ENCODE results near the gene NAA15.

The NAA15 gene

DNA sequence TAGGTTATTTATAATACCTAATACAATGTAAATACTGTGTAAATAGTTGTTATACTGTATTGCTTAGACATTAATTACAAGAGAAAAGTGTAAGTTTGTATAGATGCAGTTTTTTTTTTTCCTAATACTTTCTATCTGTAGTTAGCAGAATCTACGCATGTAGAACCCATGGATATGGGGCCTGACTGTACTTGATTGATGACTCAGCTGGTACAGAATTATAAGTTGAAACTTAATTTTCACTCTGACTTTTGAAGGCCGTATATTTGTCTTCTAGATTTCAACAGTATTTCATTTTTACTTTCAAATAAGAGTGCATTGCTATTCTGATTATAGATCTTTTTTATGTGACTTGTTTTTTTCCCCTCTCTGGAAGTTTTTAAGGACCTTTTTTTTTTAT is 31.7 kb downstream of the NAA15 start:
- H3K4me3 ChIP-seq (ENCODE audit: low read depth, low read length): no peak overlapping the region
- DNase-seq (ENCODE audit: low read depth): no peak
- in situ Hi-C loops (cut with HindIII; ENCODE audit: low sequenced_read_pairs): no loop called here
- TF ChIP-seq CTCF (IDR thresholded peaks at IDR 0.05; ENCODE audit: low read depth, low read length, missing control alignments): no peak

GRCh38 chr4:139337612-139338011 is 36.3 kb downstream of the NAA15 start:
- TF ChIP-seq CTCF (IDR thresholded peaks at IDR 0.05; ENCODE audit: low read depth, low read length, missing control alignments): no peak
- no peak for DNase-seq (ENCODE audit: low read depth)
- H3K4me3 ChIP-seq (ENCODE audit: low read depth, low read length): no peak overlapping the region
- in situ Hi-C loops (cut with HindIII; ENCODE audit: low sequenced_read_pairs): no loop called here

GRCh38 chr4:139361301-139361700 is 60.0 kb downstream of the NAA15 start:
- no peak overlapping the region for H3K4me3 ChIP-seq (ENCODE audit: low read depth, low read length)
- TF ChIP-seq CTCF (IDR thresholded peaks at IDR 0.05; ENCODE audit: low read depth, low read length, missing control alignments): no peak
- in situ Hi-C loops (cut with HindIII; ENCODE audit: low sequenced_read_pairs): no loop called here
- no peak for DNase-seq (ENCODE audit: low read depth)

DNA sequence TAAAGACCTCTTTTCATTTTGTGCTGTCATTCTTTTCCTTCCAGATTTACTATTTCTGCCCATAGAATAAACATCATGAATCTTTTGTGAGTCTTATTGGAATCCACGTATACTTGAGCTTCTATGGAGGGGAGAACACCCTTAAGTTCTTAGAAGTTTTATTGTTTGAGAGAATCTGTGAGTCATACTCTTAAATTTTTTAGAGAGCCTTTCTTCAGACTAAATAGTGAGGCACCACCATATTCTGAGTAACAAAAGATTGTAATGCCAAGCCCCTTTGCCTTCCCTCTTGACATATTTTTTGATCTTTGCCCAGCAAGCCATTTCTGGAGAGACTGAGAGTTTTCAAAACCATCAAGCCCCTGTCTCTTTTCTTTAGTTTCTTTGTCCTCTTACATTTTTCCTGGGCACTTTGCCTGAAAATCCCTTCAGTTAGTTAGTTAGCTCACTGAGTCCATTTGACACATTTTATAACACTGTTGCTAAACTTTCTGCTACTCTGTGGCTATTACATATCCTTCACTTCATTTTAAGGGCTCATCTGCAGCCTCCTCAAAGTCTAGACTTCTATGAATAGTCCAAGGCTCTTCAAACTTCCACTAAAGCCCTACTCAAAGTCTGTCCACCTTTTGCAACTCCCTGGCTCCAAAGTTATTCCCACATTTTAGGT is 66.3 kb downstream of the NAA15 start:
- no peak overlapping the region for H3K4me3 ChIP-seq (ENCODE audit: low read depth, low read length)
- no peak for TF ChIP-seq CTCF (IDR thresholded peaks at IDR 0.05; ENCODE audit: low read depth, low read length, missing control alignments)
- peak; percentile 29 for DNase-seq (ENCODE audit: low read depth)
- in situ Hi-C loops (cut with HindIII; ENCODE audit: low sequenced_read_pairs): no loop called here

GRCh38 chr4:139368998-139369397 is 67.7 kb downstream of the NAA15 start:
- no peak overlapping the region for H3K4me3 ChIP-seq (ENCODE audit: low read depth, low read length)
- DNase-seq (ENCODE audit: low read depth): no peak
- in situ Hi-C loops (cut with HindIII; ENCODE audit: low sequenced_read_pairs): no loop called here
- TF ChIP-seq CTCF (IDR thresholded peaks at IDR 0.05; ENCODE audit: low read depth, low read length, missing control alignments): no peak

GRCh38 chr4:139374251-139374650 is 72.9 kb downstream of the NAA15 start:
- no peak overlapping the region for H3K4me3 ChIP-seq (ENCODE audit: low read depth, low read length)
- no peak for TF ChIP-seq CTCF (IDR thresholded peaks at IDR 0.05; ENCODE audit: low read depth, low read length, missing control alignments)
- no peak for DNase-seq (ENCODE audit: low read depth)
- in situ Hi-C loops (cut with HindIII; ENCODE audit: low sequenced_read_pairs): no loop called here
